ENCODE measurements around the gene CDIP1.

GRCh38 chr16:4465977-4466779, 72.4 kb downstream of the CDIP1 start:
- TF ChIP-seq JUND (IDR thresholded peaks at IDR 0.05) (no peak), RAD21 (IDR thresholded peaks at IDR 0.05) (no peak), CTCF (IDR thresholded peaks at IDR 0.05; ENCODE audit: low read depth, low read length, missing input control) (no peak), REST (IDR thresholded peaks at IDR 0.05) (no peak), FOXA2 (IDR thresholded peaks at IDR 0.05) (no peak), ATF3 (IDR thresholded peaks at IDR 0.05) (no peak), EGR1 (IDR thresholded peaks at IDR 0.05; ENCODE audit: low read depth in 2 of 2) (no peak), GABPA (IDR thresholded peaks at IDR 0.05 in 1 of 2, conservative IDR thresholded peaks at IDR 0.05 in 1 of 2) (no peak), TAF1 (conservative IDR thresholded peaks at IDR 0.05) (no peak), MAX (IDR thresholded peaks at IDR 0.05) (no peak), YY1 (IDR thresholded peaks at IDR 0.05) (no peak), ZBTB33 (IDR thresholded peaks at IDR 0.05) (no peak), RXRA (IDR thresholded peaks at IDR 0.05) (no peak)
